GM12865 (cell line): ENCODE data around the gene TEX264.

Experiments
- DNase-seq: peaks from one replicate; pipeline ENCODE4 v3.0.0; 2010; ENCODE audit warnings: low read depth
- H3K4me3 ChIP-seq: 2 replicates; pipeline ENCODE4 v1.5.1; 2011; ENCODE audit warnings: mild to moderate bottlenecking, low read depth, low read length, control low read depth
- CTCF ChIP-seq: IDR thresholded peaks from 2 replicates; pipeline ENCODE4 v1.5.1; 2011; ENCODE audit warnings: low read length, control low read depth, low read depth, inconsistent platforms; ENCODE audit not compliant: insufficient read depth; ENCODE audit errors: missing control alignments

TEX264 gene

GRCh38 chr3:51703761-51704510, 32.9 kb downstream of the TEX264 start:
- TF ChIP-seq CTCF, result no peak
- H3K4me3 ChIP-seq, result no peak overlapping the region
- DNase-seq, result no peak

- TF ChIP-seq CTCF, result no peak
- H3K4me3 ChIP-seq, result no peak overlapping the region
- DNase-seq, result no peak
Measured at GRCh38 chr3:51704511-51704950, 33.5 kb downstream of the TEX264 start.

GRCh38 chr3:51705276-51706020, 34.4 kb downstream of the TEX264 start:
- DNase-seq, result no peak
- no peak overlapping the region for H3K4me3 ChIP-seq
- no peak for TF ChIP-seq CTCF

GRCh38 chr3:51706021-51706485, 35.0 kb downstream of the TEX264 start:
- no peak overlapping the region for H3K4me3 ChIP-seq
- TF ChIP-seq CTCF, result no peak
- DNase-seq, result no peak

- no peak for TF ChIP-seq CTCF
- H3K4me3 ChIP-seq, result no peak within 1 kb of the TSS
- DNase-seq, result no peak
Measured at GRCh38 chr3:51706788-51707731, 36.0 kb downstream of the TEX264 start, which contains the start of gene GRM2. TSS of gene GRM2 (plus strand) at chr3:51707068. CDS start at chr3:51708984, 1,916 bp downstream.

GRCh38 chr3:51708216-51708845, 37.3 kb downstream of the TEX264 start:
- TF ChIP-seq CTCF, result no peak
- no peak for DNase-seq
- no peak overlapping the region for H3K4me3 ChIP-seq
